HCT116 (cell line): ENCODE data around the gene TOM1L1. TPM values are rescaled to one million over a fixed set of nuclear protein-coding genes. Genes with fewer than 3 reads are reported as not detected.

Experiments used
- ATAC-seq: fragments of 200-7000 bp; cut with Tn5 transposase; 2 replicates; pipeline ENCODE4 v1.9.1; 2020; ENCODE audit warnings: mild to moderate bottlenecking, moderate library complexity
- BruUV-seq: library from RNA; stranded (reverse); fragments of 400-500 nt; replicated peaks from 2 replicates; lab custom pipeline; 2021; lab: Mats Ljungman, UMichigan
- CTCF ChIA-PET: fragments of 300-600 bp; sonication (Branson Sonifier 250); formaldehyde crosslinking; loops from one replicate; lab custom pipeline; 2021; ENCODE audit warnings: antibody characterized with exemption; lab: Charles Lee
- POLR2A ChIA-PET: fragments of 300-600, 350-600 bp; sonication (Branson Sonifier 250); formaldehyde crosslinking; loops from one replicate; lab custom pipeline; 2021; ENCODE audit warnings: antibody characterized with exemption; lab: Charles Lee
- RAD21 ChIA-PET, 2 experiments: fragments of 300-600 bp; sonication (Branson Sonifier 250); formaldehyde crosslinking; loops; one replicate each; lab custom pipeline; 2023; ENCODE audit warnings: low total read pairs in 2 of 2; ENCODE audit not compliant: uncharacterized antibody in 2 of 2, unreplicated experiment in 2 of 2, low non-redundant PET in 1 of 2; lab: Charles Lee
- DNase-seq: peaks from one replicate; pipeline ENCODE4 v3.0.0-alpha.2; 2010; ENCODE audit warnings: low read depth, low spot score
- H2AFZ ChIP-seq: fragments of 200-600 bp; shearing (Covaris generic), sonication (generic); 2 replicates; pipeline ENCODE4 v1.6.1; 2017; ENCODE audit warnings: low read depth, mixed run types, mixed read lengths, antibody characterized with exemption, low read length; ENCODE audit not compliant: poor library complexity, severe bottlenecking
- H3K27ac ChIP-seq: 2 replicates; pipeline ENCODE4 v1.5.1; 2012; ENCODE audit warnings: low read depth, low read length
- H3K27me3 ChIP-seq: fragments of 200-600 bp; sonication (generic); 2 replicates; pipeline ENCODE4 v1.6.1; 2016; ENCODE audit warnings: mixed run types, low read length, mixed read lengths; ENCODE audit not compliant: insufficient read depth
- H3K36me3 ChIP-seq, 2 experiments: fragments of 200-500 bp in 1 of 2; fragments of 200-600 bp in 1 of 2; sonication (Bioruptor generic) in 1 of 2; sonication (generic) in 1 of 2; 2 replicates each; pipeline versions ENCODE4 v1.5.1 to v1.6.1; 2014 to 2016; ENCODE audit warnings: low read length in 2 of 2, inconsistent platforms in 1 of 2, mixed read lengths in 1 of 2, mixed run types in 1 of 2; ENCODE audit not compliant: insufficient read depth in 2 of 2, control insufficient read depth in 1 of 2
- H3K4me1 ChIP-seq, 2 experiments: fragments of 200-600 bp in 1 of 2; sonication (generic) in 1 of 2; 2 replicates each; pipeline versions ENCODE4 v1.5.1 to v1.6.1; 2012 to 2017; ENCODE audit warnings: low read length in 2 of 2, inconsistent platforms in 1 of 2, mild to moderate bottlenecking in 1 of 2, mixed read lengths in 1 of 2, mixed run types in 1 of 2, moderate library complexity in 1 of 2; ENCODE audit not compliant: insufficient read depth in 2 of 2, control insufficient read depth in 1 of 2
- H3K4me2 ChIP-seq: fragments of 200-600 bp; sonication (generic); 2 replicates; pipeline ENCODE4 v1.6.1; 2017; ENCODE audit warnings: mixed run types, low read length, mixed read lengths
- H3K4me3 ChIP-seq, 2 experiments: fragments of 200-600 bp in 1 of 2; sonication (generic) in 1 of 2; replicated peaks in 1 of 2; 2 replicates each; pipeline ENCODE4 v1.5.1; 2011 to 2016; ENCODE audit warnings: low read length in 2 of 2, control low read depth in 1 of 2, low read depth in 1 of 2, mild to moderate bottlenecking in 1 of 2, mixed read lengths in 1 of 2, mixed run types in 1 of 2
- H3K79me2 ChIP-seq: fragments of 200-600 bp; sonication (generic); 2 replicates; pipeline ENCODE4 v1.6.1; 2017; ENCODE audit warnings: mild to moderate bottlenecking, mixed run types, low read length, moderate library complexity, mixed read lengths; ENCODE audit not compliant: insufficient read depth
- H3K9ac ChIP-seq: fragments of 200-600 bp; sonication (generic); 2 replicates; pipeline ENCODE4 v1.6.1; 2016; ENCODE audit warnings: low read length, mixed read lengths
- H3K9me2 ChIP-seq: fragments of 200-600 bp; sonication (generic), shearing (Covaris generic); 2 replicates; pipeline ENCODE4 v1.6.1; 2017; ENCODE audit warnings: mixed run types, mild to moderate bottlenecking, moderate library complexity; ENCODE audit not compliant: insufficient read depth
- H3K9me3 ChIP-seq, 2 experiments: fragments of 200-500 bp in 1 of 2; fragments of 200-600 bp in 1 of 2; sonication (Bioruptor generic) in 1 of 2; sonication (generic) in 1 of 2; 2 replicates each; pipeline ENCODE4 v1.6.1; 2014 to 2017; ENCODE audit warnings: low read length in 2 of 2, mixed read lengths in 2 of 2, inconsistent platforms in 1 of 2, low read depth in 1 of 2, mild to moderate bottlenecking in 1 of 2, mixed run types in 1 of 2, moderate library complexity in 1 of 2; ENCODE audit not compliant: control insufficient read depth in 1 of 2, insufficient read depth in 1 of 2
- H4K20me1 ChIP-seq: fragments of 200-600 bp; sonication (generic), shearing (Covaris generic); 2 replicates; pipeline ENCODE4 v1.6.1; 2017; ENCODE audit warnings: mixed run types, mild to moderate bottlenecking, moderate library complexity; ENCODE audit not compliant: insufficient read depth
- CBX3 ChIP-seq: IDR thresholded peaks from 2 replicates; pipeline ENCODE4 v1.6.1; 2012; ENCODE audit warnings: low read depth
- CEBPB ChIP-seq: IDR thresholded peaks from 2 replicates; pipeline ENCODE4 v1.6.1; 2012; ENCODE audit warnings: low read depth
- CTCF ChIP-seq, 3 experiments: fragments of 200-600 bp in 1 of 3; sonication (generic) in 1 of 3; IDR thresholded peaks in 2 of 3; conservative IDR thresholded peaks in 1 of 3; 2 replicates each; pipeline ENCODE4 v1.5.1; 2012 to 2017; ENCODE audit warnings: low read depth in 2 of 3, low read length in 2 of 3, antibody characterized with exemption in 1 of 3, borderline replicate concordance in 1 of 3, control low read depth in 1 of 3, mild to moderate bottlenecking in 1 of 3, mixed read lengths in 1 of 3, mixed run types in 1 of 3, moderate library complexity in 1 of 3; ENCODE audit not compliant: insufficient read depth in 1 of 3
- ELF1 ChIP-seq: IDR thresholded peaks from 2 replicates; pipeline ENCODE4 v1.6.1; 2012; ENCODE audit warnings: low read depth, borderline replicate concordance
- EZH2 ChIP-seq: fragments of 200-600 bp; sonication (generic); IDR thresholded peaks from 2 replicates; pipeline ENCODE4 v1.6.1; 2017; ENCODE audit warnings: antibody characterized with exemption, mixed run types
- EZH2phosphoT487 ChIP-seq: fragments of 200-600 bp; IDR thresholded peaks from 2 replicates; pipeline ENCODE4 v1.6.1; 2018; ENCODE audit warnings: antibody characterized with exemption, borderline replicate concordance
- JUND ChIP-seq: IDR thresholded peaks from 2 replicates; pipeline ENCODE4 v1.6.1; 2012
- MAX ChIP-seq: IDR thresholded peaks from 2 replicates; pipeline ENCODE4 v1.6.1; 2012
- POLR2A ChIP-seq: IDR thresholded peaks from 2 replicates; pipeline ENCODE4 v1.7.0; 2011; ENCODE audit warnings: borderline replicate concordance; ENCODE audit not compliant: insufficient read depth, insufficient read length; ENCODE audit errors: extremely low read depth
- POLR2AphosphoS5 ChIP-seq: IDR thresholded peaks from 2 replicates; pipeline ENCODE4 v1.6.1; 2011; ENCODE audit warnings: mild to moderate bottlenecking, low read depth, low read length, moderate library complexity
- RAD21 ChIP-seq: IDR thresholded peaks from 2 replicates; pipeline ENCODE4 v1.6.1; 2012; ENCODE audit warnings: low read depth, mild to moderate bottlenecking
- SIN3A ChIP-seq: IDR thresholded peaks from 2 replicates; pipeline ENCODE4 v1.6.1; 2012; ENCODE audit warnings: low read depth
- SP1 ChIP-seq: IDR thresholded peaks from 2 replicates; pipeline ENCODE4 v1.6.1; 2012; ENCODE audit warnings: low read depth
- ZBTB33 ChIP-seq: IDR thresholded peaks from 2 replicates; pipeline ENCODE4 v1.6.1; 2011; ENCODE audit warnings: mild to moderate bottlenecking, low read length, moderate library complexity; ENCODE audit not compliant: insufficient replicate concordance; ENCODE audit errors: extremely low read depth
- ZNF274 ChIP-seq: fragments of 200-500 bp; sonication (Bioruptor generic); IDR thresholded peaks from 2 replicates; pipeline ENCODE4 v1.6.1; 2014; ENCODE audit warnings: mild to moderate bottlenecking, low read depth, low read length, inconsistent platforms
- intact Hi-C: fragments of 100-400 bp; cut with micrococcal nuclease; formaldehyde crosslinking; loops from 2 replicates; pipeline ENCODE4 v1.10.0; 2022
- total RNA-seq: library from RNA; stranded (reverse); gene quantifications from one replicate; pipeline ENCODE4 v1.2.1, GENCODE V29; 2021; ENCODE audit not compliant: unreplicated experiment

The TOM1L1 gene
- total RNA-seq, 1 experiment from 2014 or later = 70.8 TPM

DNA sequence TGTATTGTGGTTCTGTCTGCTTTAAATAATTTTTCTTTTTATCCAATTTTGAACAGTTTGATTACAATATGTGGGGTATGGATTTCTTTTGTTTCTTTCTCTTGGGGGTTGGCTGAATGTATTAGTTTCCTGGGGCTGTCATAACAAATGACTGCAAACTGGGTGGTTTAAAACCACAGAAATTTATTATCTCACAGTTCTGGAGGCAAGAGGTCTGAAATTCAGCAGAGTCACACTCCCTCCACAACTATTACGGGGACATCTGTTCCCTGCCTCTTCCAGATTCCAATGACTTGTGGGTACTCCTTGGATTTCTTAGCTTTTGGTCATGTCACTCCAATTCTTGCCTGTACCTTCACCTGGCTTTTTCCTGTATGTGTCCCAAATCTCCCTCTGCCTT is 44.1 kb downstream of the TOM1L1 start:
- Histone ChIP-seq H3K9me2 (no peaks in the 10 kb centered on the region), H3K4me3 (no peak overlapping the region), H3K4me2 (no peak overlapping the region), H2AFZ (no peak overlapping the region), H3K36me3 (peaks cover 10 to 19% of the 10 kb centered on the region in 2 experiments), H3K9me3 (no peaks in the 10 kb centered on the region), H3K27me3 (no peaks in the 10 kb centered on the region), H3K79me2 (no peaks in the 10 kb centered on the region), H4K20me1 (no peaks in the 10 kb centered on the region), H3K9ac (no peak overlapping the region), H3K27ac (no peak overlapping the region), H3K4me1 (peaks cover 9 to 17% of the 10 kb centered on the region in 2 experiments)
- no peak for DNase-seq
- ChIA-PET RAD21 (no interaction called here), CTCF (no interaction called here), POLR2A (no interaction called here)
- BruUV-seq = no TSS peak
- intact Hi-C loops = no loop called here
- no peak for ATAC-seq
- TF ChIP-seq SIN3A = no peak
- TF ChIP-seq POLR2AphosphoS5 = no peak
- TF ChIP-seq SP1 = no peak

DNA sequence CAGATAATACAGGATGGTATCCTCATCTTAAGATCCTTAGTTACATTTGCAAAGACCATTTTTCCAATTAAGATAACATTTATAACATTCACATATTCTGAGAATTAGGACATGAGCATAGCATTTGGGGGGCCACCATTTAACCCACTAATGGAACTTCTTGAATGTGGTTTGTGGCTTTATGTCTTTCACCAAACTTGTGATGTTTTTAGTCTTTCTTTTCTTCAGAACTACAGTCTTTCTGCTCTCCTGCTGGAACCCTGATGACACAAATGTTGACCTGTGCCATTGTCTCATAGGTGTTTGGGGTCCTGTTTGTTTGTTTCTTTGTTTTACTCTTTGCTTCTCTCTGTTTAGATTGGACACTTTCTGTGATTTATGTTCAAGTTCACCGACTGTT is 44.6 kb downstream of the TOM1L1 start:
- BruUV-seq = no TSS peak
- H3K9ac ChIP-seq = no peak overlapping the region
- no peaks in the 10 kb centered on the region for H3K27me3 ChIP-seq
- RAD21 ChIA-PET = no interaction called here
- peaks cover 9 to 17% of the 10 kb centered on the region in 2 experiments for H3K4me1 ChIP-seq
- ATAC-seq (no peak), DNase-seq (no peak)
- H3K4me2 ChIP-seq = no peak overlapping the region
- intact Hi-C loops = no loop called here
- H4K20me1 ChIP-seq = no peaks in the 10 kb centered on the region
- H3K27ac ChIP-seq = no peak overlapping the region
- H3K9me2 ChIP-seq = no peaks in the 10 kb centered on the region
- CTCF ChIA-PET = no interaction called here
- H3K79me2 ChIP-seq = no peaks in the 10 kb centered on the region
- H3K9me3 ChIP-seq = no peaks in the 10 kb centered on the region
- POLR2A ChIA-PET = no interaction called here
- H3K36me3 ChIP-seq = peaks cover 11 to 19% of the 10 kb centered on the region in 2 experiments
- H3K4me3 ChIP-seq = no peak overlapping the region
- no peak overlapping the region for H2AFZ ChIP-seq
- TF ChIP-seq ZBTB33 (no peak), CBX3 (no peak), CEBPB (no peak), SIN3A (no peak), CTCF (IDR thresholded peaks at IDR 0.05 in 2 of 3, conservative IDR thresholded peaks at IDR 0.05 in 1 of 3; ENCODE audit: borderline replicate concordance in 1 of 3, insufficient read depth in 1 of 3, low read depth in 2 of 3, low read length in 2 of 3) (no peak), JUND (no peak), MAX (no peak), ELF1 (no peak), POLR2A (no peak), EZH2 (no peak), POLR2AphosphoS5 (no peak), ZNF274 (no peak), SP1 (no peak), EZH2phosphoT487 (no peak), RAD21 (no peak)
